ENCODE measurements around the gene LIAS. TPM values are rescaled to one million over a fixed set of nuclear protein-coding genes. Genes with fewer than 3 reads are reported as not detected.
"Not testable (repeated sequence)": the region's sequence is repeated elsewhere in the genome, so short reads cannot be mapped to it uniquely, and the experiment has no call there.

The LIAS gene
- 36.2 TPM for total RNA-seq
- long read RNA-seq, full-length matches to known transcripts = 27 of 29 reads
- long read RNA-seq, partial matches to known transcripts = 1 of 29 reads
- long read RNA-seq, other reads (novel, unspliced or antisense) = 1 of 29 reads

DNA sequence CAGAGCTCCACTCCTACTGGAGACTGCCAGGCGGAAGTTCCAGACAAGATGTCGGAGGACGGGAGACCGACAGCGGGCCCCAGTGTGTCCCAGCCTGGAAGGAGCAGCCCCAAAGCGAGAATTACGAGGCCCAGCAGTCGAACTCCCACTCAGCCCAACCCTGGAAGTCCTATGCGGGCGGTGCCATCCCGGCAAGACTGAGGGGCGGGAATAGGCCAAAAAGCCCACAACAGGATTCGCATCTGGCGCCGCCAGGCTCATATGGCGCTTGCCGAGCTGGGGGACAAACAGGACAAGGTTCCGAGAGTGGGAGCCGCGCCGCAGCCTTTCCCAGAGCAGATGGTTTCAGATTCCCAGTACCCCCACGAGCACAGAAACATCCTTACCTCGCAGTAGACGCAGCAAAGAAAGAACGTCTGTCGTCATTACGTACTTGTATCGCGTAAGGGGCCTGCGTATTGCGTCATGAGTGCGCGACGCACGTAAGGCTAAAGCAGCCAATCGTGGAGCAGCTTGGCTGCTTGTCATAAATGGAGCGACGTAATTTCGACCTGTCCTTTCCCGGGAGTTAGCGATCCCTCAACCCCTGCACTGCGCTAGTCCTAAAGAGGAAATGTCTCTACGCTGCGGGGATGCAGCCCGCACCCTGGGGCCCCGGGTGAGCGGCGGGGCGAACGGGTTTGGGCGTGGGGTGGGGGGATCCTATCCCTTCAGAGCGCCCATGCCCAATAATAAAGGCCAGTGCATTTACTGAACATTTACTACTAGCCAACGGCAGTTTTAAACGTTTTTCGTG lies at the start of gene LIAS, which contains the start of gene RPL9:
TSS of gene LIAS (plus strand) at position 552 of the 796 bp plus-strand sequence. CDS start at position 614, 62 bp downstream.
TSS of gene RPL9 (minus strand) at position 418 of the 796 bp plus-strand sequence. CDS start 483 bp downstream, outside the sequence.
- intact Hi-C loops (cut with micrococcal nuclease) = no loop called here
- peak; percentile 97 for ATAC-seq

DNA sequence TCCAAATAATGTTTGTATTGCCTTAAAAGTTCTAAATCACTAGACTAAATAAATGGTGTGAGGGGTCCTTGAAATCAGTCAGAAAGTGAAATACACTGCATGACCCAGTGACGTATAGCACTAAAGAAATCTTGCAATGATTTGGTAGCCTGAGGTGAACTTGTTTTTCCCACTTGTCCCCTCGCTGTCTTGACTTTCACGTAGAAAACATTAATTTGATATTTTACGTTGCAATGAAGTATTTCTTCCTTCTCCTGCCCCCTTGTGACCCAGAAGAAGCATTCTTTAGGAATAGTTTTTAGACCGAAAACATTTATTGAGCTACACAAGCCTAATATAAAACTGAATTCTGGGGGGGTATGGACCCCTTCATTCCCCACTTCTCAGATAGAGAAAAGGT lies 48.4 kb upstream of the LIAS start:
- no peak for ATAC-seq
- intact Hi-C loops (cut with micrococcal nuclease) = no loop called here
- DNase-seq = no peak

More for the DNA sequence above, at the start of gene LIAS, which contains the start of gene RPL9:
- peak; percentile 97 for DNase-seq

GRCh38 chr4:39411561-39411960 lies 47.3 kb upstream of the LIAS start:
- ATAC-seq; DNase-seq; intact Hi-C loops (cut with micrococcal nuclease): not testable (repeated sequence)

DNA sequence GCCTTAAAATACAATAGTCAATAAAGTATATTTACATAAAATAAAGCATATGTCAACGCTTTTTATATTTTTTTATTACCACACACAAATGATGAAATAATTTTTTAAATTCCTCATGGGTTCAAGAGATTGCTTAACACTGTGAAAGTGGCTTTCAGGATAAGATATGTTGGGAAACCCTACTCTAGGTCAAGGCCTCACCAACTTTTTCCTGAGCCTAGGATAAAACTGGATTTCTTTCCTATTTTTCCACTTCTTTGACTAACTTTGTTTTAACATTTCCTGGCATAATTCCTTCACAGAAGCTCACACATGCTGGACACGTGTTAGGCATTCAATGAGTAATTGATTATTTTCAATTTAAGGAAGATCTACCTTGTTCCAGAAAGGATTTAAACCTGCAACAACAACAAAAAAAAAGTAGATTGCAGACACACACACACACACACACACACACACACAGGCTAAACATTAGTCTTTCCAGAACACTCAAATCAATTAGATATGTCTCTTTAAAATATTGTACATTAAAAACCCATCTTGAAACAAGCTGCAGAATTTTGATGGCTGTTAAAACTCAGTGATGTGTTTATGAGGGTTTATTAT lies 43.1 kb upstream of the LIAS start:
- DNase-seq (no peak), ATAC-seq (no peak)
- intact Hi-C loops (cut with micrococcal nuclease) = no loop called here

DNA sequence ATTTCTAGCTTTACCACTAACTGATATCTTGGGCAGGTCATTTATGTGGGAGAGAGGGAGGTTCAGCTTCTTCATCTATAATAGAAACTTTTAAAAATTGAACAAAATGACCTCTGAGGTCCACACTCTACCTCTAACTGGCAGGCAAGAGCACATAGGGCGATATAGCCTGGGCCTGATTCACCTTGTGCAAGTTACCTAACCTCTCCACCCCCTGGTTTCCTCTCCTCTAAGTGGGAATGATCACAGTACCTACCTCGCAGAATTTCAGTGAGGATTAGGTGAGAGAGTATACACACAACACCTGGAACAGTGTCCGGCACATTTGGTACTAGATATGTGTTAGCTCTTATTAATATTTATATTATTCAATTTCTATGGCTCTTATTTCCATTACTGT lies 36.6 kb upstream of the LIAS start:
- intact Hi-C loops (cut with micrococcal nuclease) = no loop called here
- DNase-seq (no peak), ATAC-seq (no peak)

- ATAC-seq; intact Hi-C loops (cut with micrococcal nuclease); DNase-seq: not testable (repeated sequence)
Observed at GRCh38 chr4:39425297-39425696, 33.6 kb upstream of the LIAS start.

DNA sequence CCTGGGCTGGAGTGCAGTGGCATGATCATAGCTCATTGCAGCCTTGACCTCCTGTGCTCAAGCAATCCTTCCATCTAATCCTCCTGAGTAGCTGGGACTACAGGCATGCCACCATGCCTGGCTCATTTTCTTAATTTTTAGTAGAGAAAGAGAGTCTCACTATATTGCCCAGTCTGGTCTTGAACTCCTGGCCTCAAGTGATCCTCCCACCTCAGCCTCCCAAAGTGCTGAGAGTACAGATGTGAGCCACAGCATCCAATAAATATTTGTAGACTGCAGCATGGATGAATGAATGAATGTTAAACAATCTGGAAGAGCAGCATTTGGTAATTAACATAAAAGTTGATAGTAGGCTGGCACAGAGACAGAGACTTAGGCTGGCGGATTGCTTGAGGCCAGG lies 32.1 kb upstream of the LIAS start:
- DNase-seq (no peak), ATAC-seq (no peak)
- intact Hi-C loops (cut with micrococcal nuclease) = no loop called here

DNA sequence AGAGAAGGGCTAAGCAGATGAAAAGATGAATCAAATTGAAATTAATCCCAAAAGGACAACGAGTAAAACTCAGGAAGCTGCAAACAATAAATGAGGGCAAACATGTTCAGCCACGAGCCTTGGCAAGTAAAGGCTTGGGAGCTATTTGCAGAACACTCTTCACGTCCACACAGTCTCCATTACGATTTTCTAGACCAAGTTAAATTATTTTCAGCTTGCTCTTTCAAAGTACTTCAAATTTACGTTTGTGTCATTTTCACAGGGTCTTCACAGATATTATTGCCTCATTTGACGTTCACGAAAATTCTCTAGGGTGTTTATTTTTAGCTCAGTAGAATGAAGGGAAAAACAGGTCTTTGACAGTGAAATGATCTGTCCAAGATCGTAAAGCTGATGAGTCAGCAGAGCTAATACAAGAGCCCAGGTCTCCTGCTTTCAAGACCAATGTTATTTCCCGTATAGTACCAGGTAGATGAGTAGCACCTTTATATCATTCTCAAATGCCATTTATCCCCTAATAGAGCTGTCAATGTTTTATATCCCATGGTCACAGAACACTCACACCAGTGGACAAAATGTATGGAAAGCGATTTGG lies 31.2 kb upstream of the LIAS start:
- intact Hi-C loops (cut with micrococcal nuclease) = no loop called here

DNA sequence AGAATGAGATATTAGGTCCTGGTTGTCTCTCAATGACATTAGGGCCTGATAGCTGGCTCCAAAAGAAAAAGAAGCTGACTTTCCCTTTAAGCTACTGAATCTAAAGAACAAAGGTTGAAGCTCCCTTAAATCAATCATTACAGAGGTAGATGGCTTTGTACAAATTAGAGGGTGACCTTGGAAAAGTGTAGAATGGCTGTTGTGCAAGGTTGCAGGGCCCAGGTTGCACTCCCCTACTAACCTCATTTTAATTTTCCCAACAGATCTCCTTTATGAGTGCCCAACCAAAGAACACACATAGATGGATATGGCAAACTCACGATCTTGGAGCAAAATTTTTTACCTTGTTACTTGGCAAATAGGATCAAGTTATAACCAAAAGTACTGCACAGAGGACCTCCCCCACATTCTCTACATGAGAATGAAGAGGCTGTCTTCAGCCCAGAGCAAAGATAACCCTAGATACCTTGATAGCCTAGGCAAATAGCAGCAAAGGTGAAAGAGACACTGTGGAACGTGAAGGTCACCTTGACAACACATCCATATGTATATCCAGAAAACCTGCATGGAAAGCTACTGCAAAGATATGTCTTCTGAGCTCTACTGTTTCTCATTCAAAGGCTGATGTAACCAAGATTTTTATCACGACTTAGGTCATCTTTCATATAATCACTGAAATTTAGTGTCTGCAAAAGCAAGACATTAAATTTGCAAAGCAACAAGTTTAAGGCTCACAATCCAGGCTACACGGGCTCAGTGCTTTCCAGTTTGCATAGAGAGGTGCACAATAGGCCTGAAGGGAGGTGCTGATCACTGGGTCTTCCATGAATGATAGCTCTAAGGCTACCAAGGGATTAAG lies 29.2 kb upstream of the LIAS start:
- ATAC-seq (no peak), DNase-seq (no peak)
- intact Hi-C loops (cut with micrococcal nuclease) = no loop called here

More for the DNA sequence above, 31.2 kb upstream of the LIAS start:
- DNase-seq = no peak
- ATAC-seq = no peak

DNA sequence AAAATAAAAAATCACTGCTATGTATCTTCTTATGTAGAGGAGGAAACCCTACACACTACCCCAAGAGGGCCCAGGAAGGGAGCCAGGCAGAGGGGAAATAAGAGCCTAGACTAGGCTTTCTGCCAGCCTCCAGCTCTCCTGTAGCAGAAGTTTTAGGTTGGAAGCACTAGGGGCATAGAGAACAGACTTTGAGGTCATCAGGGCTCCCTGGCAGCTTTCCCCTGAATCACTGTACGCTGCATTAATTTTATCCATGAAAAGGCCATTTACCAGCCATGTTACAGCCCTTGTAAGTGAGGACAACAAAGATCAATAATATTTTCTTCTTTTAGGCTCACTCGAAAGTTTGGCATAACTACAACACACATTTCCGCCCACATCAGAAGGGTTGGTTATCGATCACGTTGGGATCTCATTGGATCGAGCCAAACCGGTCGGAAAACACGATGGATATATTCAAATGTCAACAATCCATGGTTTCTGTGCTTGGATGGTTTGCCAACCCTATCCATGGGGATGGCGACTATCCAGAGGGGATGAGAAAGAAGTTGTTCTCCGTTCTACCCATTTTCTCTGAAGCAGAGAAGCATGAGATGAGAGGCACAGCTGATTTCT lies 24.9 kb upstream of the LIAS start:
- DNase-seq = no peak
- intact Hi-C loops (cut with micrococcal nuclease) = no loop called here
- ATAC-seq = no peak

- intact Hi-C loops (cut with micrococcal nuclease) = no loop called here
- no peak for DNase-seq
- ATAC-seq = no peak
Observed at GRCh38 chr4:39435659-39436563, 22.9 kb upstream of the LIAS start.

GRCh38 chr4:39441593-39441992 lies 17.3 kb upstream of the LIAS start:
- intact Hi-C loops (cut with micrococcal nuclease) = no loop called here
- DNase-seq (no peak), ATAC-seq (no peak)

DNA sequence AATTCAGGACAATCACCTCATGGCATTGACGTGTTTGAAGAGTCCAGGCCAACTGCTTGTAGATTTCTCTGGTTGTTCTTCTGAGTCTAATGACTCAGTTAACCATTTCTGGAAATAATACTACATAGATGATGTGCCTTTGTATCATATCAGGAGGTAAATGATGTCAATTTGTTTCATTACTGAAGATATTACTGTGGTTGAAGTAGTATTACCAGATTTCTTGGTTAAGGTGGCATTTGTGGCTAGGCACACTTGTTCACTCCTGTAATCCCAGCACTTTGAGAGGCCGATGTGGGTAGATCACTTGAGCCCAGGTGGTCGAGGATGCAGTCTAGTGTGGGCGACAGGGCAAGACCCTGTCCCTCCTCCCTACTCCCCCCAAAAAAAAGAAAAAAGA lies 15.9 kb upstream of the LIAS start:
- intact Hi-C loops (cut with micrococcal nuclease) = no loop called here
- DNase-seq (no peak), ATAC-seq (no peak)

GRCh38 chr4:39446483-39446841 lies 12.4 kb upstream of the LIAS start:
- intact Hi-C loops (cut with micrococcal nuclease) = no loop called here
- DNase-seq (no peak), ATAC-seq (no peak)

DNA sequence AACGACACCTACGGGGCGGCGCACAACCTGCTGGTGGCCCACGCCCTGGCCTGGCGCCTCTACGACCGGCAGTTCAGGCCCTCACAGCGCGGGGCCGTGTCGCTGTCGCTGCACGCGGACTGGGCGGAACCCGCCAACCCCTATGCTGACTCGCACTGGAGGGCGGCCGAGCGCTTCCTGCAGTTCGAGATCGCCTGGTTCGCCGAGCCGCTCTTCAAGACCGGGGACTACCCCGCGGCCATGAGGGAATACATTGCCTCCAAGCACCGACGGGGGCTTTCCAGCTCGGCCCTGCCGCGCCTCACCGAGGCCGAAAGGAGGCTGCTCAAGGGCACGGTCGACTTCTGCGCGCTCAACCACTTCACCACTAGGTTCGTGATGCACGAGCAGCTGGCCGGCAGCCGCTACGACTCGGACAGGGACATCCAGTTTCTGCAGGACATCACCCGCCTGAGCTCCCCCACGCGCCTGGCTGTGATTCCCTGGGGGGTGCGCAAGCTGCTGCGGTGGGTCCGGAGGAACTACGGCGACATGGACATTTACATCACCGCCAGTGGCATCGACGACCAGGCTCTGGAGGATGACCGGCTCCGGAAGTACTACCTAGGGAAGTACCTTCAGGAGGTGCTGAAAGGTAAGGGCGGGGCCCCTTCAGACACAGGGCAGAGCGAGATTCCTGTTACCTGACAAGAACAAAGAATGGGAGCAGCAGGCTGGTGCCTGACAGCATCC lies 11.8 kb upstream of the LIAS start:
- DNase-seq (peak; percentile 69), ATAC-seq (peak; percentile 84)
- intact Hi-C loops (cut with micrococcal nuclease) = no loop called here

DNA sequence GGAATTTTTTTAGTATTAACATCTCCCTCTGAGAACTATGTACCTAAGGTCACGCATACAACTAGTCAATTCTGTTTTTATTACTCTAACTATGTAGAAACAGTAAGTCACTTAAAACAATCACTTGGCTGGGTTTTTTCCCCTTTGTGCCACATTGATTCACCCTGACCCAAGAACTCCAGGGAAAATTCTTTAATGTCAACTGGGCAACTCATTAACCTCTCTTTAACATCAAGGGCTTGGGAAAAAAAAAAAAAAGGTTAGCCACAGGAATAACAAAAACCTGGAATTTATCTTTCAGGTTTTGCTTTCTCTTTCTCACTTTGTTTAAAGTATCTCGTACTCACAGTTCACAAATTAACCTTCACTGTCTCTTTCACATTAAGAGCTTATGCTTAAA lies 8.2 kb upstream of the LIAS start:
- ATAC-seq = no peak
- intact Hi-C loops (cut with micrococcal nuclease) = no loop called here

GRCh38 chr4:39451423-39452023 lies 7.3 kb upstream of the LIAS start:
- no peak for DNase-seq
- intact Hi-C loops (cut with micrococcal nuclease) = no loop called here
- no peak for ATAC-seq

More for the DNA sequence above, 8.2 kb upstream of the LIAS start:
- no peak for DNase-seq
